GM13976 (cell line): ENCODE results near the gene CGB2.

ENCODE experiments used
- DNase-seq: peaks from one replicate; pipeline ENCODE4 v3.0.0; 2012; ENCODE audit warnings: low spot score
- in situ Hi-C: fragments of 300-500 bp; cut with MboI; formaldehyde crosslinking; loops from one replicate; pipeline ENCODE4 v1.12.0; 2022; ENCODE audit warnings: low sequenced_read_pairs, mixed read lengths, inconsistent platforms; ENCODE audit not compliant: unreplicated experiment
- TF ChIP-seq, protein P1 (sequence below): IDR thresholded peaks from 2 replicates; pipeline ENCODE4 v1.5.1; 2012; ENCODE audit warnings: borderline replicate concordance, mild to moderate bottlenecking; ENCODE audit not compliant: insufficient read depth; ENCODE audit errors: extremely low read depth, missing control alignments, control extremely low read depth

Gene CGB2

DNA sequence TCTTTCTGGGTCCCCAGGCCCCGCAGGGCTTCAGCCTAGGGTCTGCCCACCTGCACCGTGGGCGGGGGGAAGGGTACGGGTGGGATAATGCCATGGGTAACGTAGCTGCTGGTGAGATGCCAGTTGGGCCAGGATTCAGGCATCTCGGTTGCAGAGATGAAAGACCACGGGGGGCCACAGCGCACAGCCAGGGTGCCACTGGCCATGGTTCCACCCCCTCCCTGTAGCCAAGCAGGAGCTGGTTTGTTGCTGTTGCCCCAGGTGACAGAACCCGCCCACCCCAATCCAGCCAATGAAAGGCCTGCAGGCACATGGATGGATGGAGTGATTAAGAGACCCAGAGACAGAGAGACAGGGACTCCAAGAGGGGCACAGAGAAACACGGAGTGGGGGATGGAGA, 26.9 kb downstream of the CGB2 start:
- in situ Hi-C loops, result no loop called here
- peak; percentile 55 for DNase-seq
- TF ChIP-seq, protein P1, sequence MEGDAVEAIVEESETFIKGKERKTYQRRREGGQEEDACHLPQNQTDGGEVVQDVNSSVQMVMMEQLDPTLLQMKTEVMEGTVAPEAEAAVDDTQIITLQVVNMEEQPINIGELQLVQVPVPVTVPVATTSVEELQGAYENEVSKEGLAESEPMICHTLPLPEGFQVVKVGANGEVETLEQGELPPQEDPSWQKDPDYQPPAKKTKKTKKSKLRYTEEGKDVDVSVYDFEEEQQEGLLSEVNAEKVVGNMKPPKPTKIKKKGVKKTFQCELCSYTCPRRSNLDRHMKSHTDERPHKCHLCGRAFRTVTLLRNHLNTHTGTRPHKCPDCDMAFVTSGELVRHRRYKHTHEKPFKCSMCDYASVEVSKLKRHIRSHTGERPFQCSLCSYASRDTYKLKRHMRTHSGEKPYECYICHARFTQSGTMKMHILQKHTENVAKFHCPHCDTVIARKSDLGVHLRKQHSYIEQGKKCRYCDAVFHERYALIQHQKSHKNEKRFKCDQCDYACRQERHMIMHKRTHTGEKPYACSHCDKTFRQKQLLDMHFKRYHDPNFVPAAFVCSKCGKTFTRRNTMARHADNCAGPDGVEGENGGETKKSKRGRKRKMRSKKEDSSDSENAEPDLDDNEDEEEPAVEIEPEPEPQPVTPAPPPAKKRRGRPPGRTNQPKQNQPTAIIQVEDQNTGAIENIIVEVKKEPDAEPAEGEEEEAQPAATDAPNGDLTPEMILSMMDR, result no peak

DNA sequence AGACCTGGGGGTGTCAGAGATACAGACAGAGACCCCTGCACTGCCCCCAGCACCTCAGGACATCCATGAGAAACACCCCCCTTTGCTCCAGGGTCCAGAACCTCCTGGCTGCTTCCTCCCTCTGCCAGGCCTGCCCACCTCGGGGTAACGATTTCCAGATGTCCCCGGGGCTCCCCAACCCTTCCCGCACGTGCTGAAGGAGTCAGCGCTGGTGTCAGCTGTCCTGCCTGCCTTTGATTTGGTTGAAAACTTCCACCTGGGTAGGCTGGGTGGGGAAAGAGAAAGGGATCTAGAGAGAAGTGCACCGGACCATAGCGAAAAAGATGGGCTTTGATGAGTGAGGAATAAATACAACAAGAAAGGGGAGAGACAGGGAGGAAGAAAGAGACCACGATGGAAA, 27.4 kb downstream of the CGB2 start:
- TF ChIP-seq, protein P1, result no peak
- in situ Hi-C loops, result no loop called here
- no peak for DNase-seq

DNA sequence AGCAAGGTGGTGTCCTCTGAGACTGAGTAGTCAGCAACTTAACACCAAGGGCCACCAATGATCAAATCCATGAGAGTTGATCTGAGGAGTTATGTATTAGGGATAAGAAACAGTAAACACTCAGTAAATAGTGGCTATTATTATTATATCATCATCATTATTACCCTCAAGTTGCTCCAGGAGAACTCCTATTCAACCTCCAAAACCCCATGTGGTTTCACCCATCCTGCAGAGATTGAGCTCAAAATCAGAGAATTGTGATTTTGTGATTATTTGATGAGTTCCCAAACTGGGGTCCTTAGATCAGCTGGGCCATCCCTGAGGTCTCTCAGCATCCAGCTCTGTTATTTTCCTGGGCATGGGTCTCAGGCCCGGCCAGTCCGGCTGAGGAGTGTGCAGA, 29.3 kb downstream of the CGB2 start:
- in situ Hi-C loops, result no loop called here
- TF ChIP-seq, protein P1, result no peak
- no peak for DNase-seq

DNA sequence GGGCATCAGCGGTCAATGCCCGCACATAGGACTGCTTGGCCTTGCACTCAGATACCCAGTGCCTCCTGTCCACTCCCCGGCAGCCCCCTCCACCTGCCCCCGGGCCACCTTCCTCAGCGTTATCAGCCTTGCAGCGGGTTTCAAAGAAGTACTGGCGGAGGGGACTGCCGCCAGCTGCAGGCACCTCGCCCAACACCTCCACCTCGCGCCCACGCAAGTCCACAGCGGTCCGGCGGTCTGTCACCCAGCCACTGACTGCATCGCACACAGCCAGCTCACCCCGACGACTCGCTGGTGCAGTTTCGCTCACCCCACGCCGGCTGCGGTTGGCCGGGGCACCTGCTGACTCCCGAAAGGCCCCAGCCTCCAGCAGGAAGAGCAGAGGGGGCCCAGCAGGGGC, 29.8 kb downstream of the CGB2 start:
- DNase-seq, result peak; percentile 71

DNA sequence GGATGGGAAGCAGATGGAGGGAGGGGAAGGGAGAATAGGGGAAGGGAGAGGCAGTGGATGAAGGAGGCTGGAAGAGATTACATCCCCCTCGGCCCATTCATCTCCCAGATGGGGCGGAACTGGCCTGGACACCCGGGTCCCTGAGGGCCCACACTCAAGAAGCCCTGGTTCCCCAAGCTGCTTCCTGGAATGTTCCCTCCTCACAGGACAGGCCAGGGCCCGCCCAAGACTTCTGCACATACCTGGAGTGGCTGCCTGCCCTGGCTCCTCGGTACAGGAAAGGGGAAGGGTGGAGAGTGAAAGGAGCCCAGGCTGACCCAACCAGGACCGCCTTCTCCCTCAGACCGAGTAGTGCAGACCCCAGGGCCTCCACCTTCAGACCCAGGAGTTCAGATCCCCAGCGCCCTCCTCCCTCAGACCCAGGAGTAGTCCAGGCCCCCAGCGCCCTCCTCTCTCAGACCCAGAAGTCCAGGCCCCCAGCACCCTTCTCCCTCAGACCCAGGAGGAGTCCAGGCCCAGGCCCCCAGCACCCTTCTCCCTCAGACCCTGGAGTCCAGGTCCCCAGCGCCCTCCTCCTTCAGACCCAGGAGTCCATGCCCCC, 32.4 kb downstream of the CGB2 start:
- TF ChIP-seq, protein P1, result no peak
- DNase-seq, result no peak
- in situ Hi-C loops, result no loop called here

More for the DNA sequence above, 29.8 kb downstream of the CGB2 start:
- in situ Hi-C loops, result no loop called here
- TF ChIP-seq, protein P1, result no peak

DNA sequence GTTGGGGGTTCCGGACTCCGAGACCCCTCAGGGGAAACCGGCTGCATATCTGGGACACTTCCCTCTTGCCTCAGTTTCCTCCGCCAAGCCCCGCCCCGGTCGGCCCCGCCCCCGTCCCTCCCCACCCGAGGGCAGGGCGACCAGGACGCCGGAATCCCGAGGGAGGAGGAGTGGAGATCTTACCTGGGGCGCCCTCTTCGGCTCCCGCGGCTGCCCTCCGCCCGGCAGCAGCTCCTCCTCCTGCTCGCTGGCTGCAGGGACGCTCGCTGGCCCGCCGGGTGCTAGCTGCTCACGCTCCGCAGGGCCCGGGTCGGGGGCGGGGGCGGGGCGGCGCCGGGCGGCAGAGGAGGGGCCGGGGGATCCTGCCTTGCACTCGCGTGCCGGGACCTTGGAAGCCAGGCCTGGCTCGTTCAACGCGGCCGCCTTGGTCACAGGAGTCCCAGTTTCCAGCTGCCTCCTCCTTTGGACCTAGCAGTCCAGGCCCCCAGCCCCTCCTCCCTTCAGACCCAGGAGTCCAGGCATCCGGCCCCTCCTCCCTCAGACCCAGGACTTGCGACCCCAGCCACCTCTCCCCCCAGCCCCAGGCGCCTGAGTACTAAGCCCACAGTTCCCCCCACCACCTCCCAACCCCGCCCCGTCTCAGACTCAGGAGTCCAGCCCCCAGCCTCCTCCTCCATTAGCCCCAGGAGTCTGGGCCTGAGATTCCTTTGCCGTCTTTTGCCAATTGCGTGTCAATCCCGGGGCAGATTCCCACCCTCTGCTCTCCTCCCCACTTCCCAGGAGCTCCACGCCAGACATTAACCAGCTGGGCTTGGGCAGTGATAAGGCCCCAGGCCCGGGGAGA, 33.3 kb downstream of the CGB2 start, which contains the start of gene NTF4:
Gene NTF4, minus strand, starts transcription at position 51 of the 844 bp plus-strand sequence. CDS start 2,821 bp downstream, outside the sequence.
- TF ChIP-seq, protein P1, result no peak
- in situ Hi-C loops, result no loop called here
- DNase-seq, result no peak
